Immature natural killer cell (primary cell): ENCODE data around the gene NRXN3. TPM values are rescaled to one million over a fixed set of nuclear protein-coding genes. Genes with fewer than 3 reads are reported as not detected.

Experiments
- DNase-seq, 3 donors: peaks; one replicate each; pipeline ENCODE4 v3.0.0; 2022; ENCODE audit warnings: mixed read lengths in 1 of 3
- H3K27ac Mint-ChIP-seq, 6 donors: one replicate each; pipeline ENCODE4 v1.8.0; 2020; ENCODE audit warnings: mixed read lengths in 6 of 6, mild to moderate bottlenecking in 5 of 6, inconsistent platforms in 4 of 6, moderate library complexity in 3 of 6
- H3K27me3 Mint-ChIP-seq, 3 donors: one replicate each; pipeline ENCODE4 v1.8.0; 2020 to 2021; ENCODE audit warnings: low read depth in 3 of 3, mild to moderate bottlenecking in 3 of 3, mixed read lengths in 3 of 3, moderate library complexity in 3 of 3, inconsistent platforms in 1 of 3
- H3K36me3 Mint-ChIP-seq, 3 donors: one replicate each; pipeline ENCODE4 v1.8.0; 2020; ENCODE audit warnings: mixed read lengths in 3 of 3, inconsistent platforms in 2 of 3, mild to moderate bottlenecking in 2 of 3
- H3K4me1 Mint-ChIP-seq, 2 donors: one replicate each; pipeline ENCODE4 v1.8.0; 2020; ENCODE audit warnings: inconsistent platforms in 2 of 2, mild to moderate bottlenecking in 2 of 2, mixed read lengths in 2 of 2, moderate library complexity in 1 of 2
- H3K4me3 Mint-ChIP-seq, 5 donors: one replicate each; pipeline ENCODE4 v1.8.0; 2020; ENCODE audit warnings: mild to moderate bottlenecking in 5 of 5, mixed read lengths in 5 of 5, inconsistent platforms in 3 of 5, moderate library complexity in 3 of 5
- H3K9me3 Mint-ChIP-seq, 6 donors: one replicate each; pipeline ENCODE4 v1.8.0; 2020; ENCODE audit warnings: mild to moderate bottlenecking in 6 of 6, mixed read lengths in 6 of 6, inconsistent platforms in 4 of 6, moderate library complexity in 3 of 6
- polyA plus RNA-seq, 3 donors: library from polyadenylated mRNA; unstranded; fragments of 300-500 nt; fragmentation: Illumina TruSeq; gene quantifications; one replicate each; pipeline ENCODE4 v1.2.3, GENCODE V29; 2021

Gene NRXN3
- polyA plus RNA-seq, 3 donors from 2014 or later, result not detected

- no peak overlapping the region for H3K27ac Mint-ChIP-seq
- peaks cover 0 to 3% (median 0%) of the 10 kb centered on the region in 3 donors for H3K27me3 Mint-ChIP-seq
- no peak overlapping the region for H3K4me3 Mint-ChIP-seq
- DNase-seq, result no peak
- no peaks in the 10 kb centered on the region for H3K36me3 Mint-ChIP-seq
- H3K9me3 Mint-ChIP-seq, result peaks cover 0 to 9% (median 0%) of the 10 kb centered on the region in 6 donors
- H3K4me1 Mint-ChIP-seq, result no peaks in the 10 kb centered on the region
Observed at GRCh38 chr14:78627114-78627513, 456.9 kb downstream of the NRXN3 start.

GRCh38 chr14:78631551-78631950 lies 461.4 kb downstream of the NRXN3 start:
- no peak overlapping the region for H3K4me3 Mint-ChIP-seq
- H3K36me3 Mint-ChIP-seq, result no peaks in the 10 kb centered on the region
- no peak for DNase-seq
- peaks cover 0 to 3% (median 1%) of the 10 kb centered on the region in 3 donors for H3K27me3 Mint-ChIP-seq
- H3K27ac Mint-ChIP-seq, result no peak overlapping the region
- H3K4me1 Mint-ChIP-seq, result no peaks in the 10 kb centered on the region
- peaks cover 0 to 9% (median 0%) of the 10 kb centered on the region in 6 donors for H3K9me3 Mint-ChIP-seq

DNA sequence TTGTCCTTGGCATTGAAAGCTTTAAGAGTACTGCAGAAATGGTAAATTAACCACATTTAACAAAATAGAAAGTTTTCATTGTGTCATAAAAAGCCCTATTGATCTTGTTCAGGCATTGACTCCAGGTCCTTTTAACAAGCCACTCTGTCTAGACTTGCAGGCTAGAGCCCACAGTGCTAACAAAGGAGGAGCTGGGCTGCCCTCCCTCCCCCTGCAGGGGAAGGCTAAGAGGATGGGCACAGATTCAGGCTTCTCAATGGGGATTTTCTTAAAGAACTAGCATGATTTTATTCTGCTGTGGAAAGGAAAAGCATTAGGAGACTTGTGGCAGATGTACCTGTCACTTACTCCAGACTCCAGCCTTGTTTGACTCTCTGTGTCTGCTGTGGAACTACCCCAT lies 463.6 kb downstream of the NRXN3 start:
- no peaks in the 10 kb centered on the region for H3K36me3 Mint-ChIP-seq
- H3K4me1 Mint-ChIP-seq, result no peaks in the 10 kb centered on the region
- H3K4me3 Mint-ChIP-seq, result no peak overlapping the region
- DNase-seq, result no peak
- H3K27me3 Mint-ChIP-seq, result peaks cover 0 to 6% (median 1%) of the 10 kb centered on the region in 3 donors
- H3K27ac Mint-ChIP-seq, result no peak overlapping the region
- peaks cover 0 to 9% (median 4%) of the 10 kb centered on the region in 6 donors for H3K9me3 Mint-ChIP-seq

- Mint-ChIP-seq H3K27ac (no peak overlapping the region), H3K4me3 (no peak overlapping the region), H3K36me3 (no peaks in the 10 kb centered on the region), H3K27me3 (peaks cover 0 to 6% (median 0%) of the 10 kb centered on the region in 3 donors), H3K4me1 (no peaks in the 10 kb centered on the region), H3K9me3 (peaks cover 0 to 6% (median 1%) of the 10 kb centered on the region in 6 donors)
- DNase-seq, result no peak
Observed at GRCh38 chr14:78637489-78637888, 467.3 kb downstream of the NRXN3 start.

GRCh38 chr14:78637908-78638475 lies 467.8 kb downstream of the NRXN3 start:
- Mint-ChIP-seq H3K27me3 (peaks cover 0 to 6% (median 0%) of the 10 kb centered on the region in 3 donors), H3K4me1 (no peaks in the 10 kb centered on the region), H3K27ac (no peak overlapping the region), H3K9me3 (peaks cover 0 to 6% (median 1%) of the 10 kb centered on the region in 6 donors), H3K4me3 (no peak overlapping the region), H3K36me3 (no peaks in the 10 kb centered on the region)
- DNase-seq, result no peak

- peaks cover 0 to 6% (median 1%) of the 10 kb centered on the region in 6 donors for H3K9me3 Mint-ChIP-seq
- peaks cover 0 to 5% (median 0%) of the 10 kb centered on the region in 3 donors for H3K27me3 Mint-ChIP-seq
- no peak for DNase-seq
- H3K4me1 Mint-ChIP-seq, result no peaks in the 10 kb centered on the region
- H3K27ac Mint-ChIP-seq, result no peak overlapping the region
- H3K36me3 Mint-ChIP-seq, result no peaks in the 10 kb centered on the region
- H3K4me3 Mint-ChIP-seq, result no peak overlapping the region
Observed at GRCh38 chr14:78638926-78639325, 468.8 kb downstream of the NRXN3 start.

DNA sequence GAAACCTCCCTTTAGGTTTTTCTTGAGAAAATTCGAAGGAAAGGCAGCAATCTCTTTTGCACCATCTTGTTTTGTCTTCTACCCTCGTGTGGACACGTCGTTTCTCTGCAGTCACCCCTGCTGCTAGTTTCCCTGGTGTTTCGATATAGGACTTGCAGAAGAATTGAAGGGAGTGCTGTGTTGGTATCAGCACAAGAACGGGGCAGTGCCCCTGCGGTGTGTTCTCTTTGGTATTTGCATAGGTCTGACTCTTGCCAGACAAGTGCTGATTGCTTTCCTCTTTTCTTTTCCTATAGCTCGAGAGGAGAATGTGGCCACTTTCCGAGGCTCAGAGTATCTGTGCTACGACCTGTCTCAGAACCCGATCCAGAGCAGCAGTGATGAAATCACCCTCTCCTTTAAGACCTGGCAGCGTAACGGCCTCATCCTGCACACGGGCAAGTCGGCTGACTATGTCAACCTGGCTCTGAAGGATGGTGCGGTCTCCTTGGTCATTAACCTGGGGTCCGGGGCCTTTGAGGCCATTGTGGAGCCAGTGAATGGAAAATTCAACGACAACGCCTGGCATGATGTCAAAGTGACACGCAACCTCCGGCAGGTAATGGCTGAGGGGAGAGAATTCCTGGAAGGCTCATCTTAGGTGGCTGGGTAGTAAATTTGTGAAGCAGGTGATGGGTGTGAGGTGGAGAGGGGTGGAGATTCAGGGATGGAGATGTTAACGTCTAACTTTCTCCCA lies 474.8 kb downstream of the NRXN3 start:
- Mint-ChIP-seq H3K4me1 (no peaks in the 10 kb centered on the region), H3K36me3 (no peaks in the 10 kb centered on the region), H3K4me3 (no peak overlapping the region), H3K27me3 (no peaks in the 10 kb centered on the region), H3K9me3 (peaks cover 0 to 7% (median 3%) of the 10 kb centered on the region in 6 donors), H3K27ac (no peak overlapping the region)
- no peak for DNase-seq

DNA sequence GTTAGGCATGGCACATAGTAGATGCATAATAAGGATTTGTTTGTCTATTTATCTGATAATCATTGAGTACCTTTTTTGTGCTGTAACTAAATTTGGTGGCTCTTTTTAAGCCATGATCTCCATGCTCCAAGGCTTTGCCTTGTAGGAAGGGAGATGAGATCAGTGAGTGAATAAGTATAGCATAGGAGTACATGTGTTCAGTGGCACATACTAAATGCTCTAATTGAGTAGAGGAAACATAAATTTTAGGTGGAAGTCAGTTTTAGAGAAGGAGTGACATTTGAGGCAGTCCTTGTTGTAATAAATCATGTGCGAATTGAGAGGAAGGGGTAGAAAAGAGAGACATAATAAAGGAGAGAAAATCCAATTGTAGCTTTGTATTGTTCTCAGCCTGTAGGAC lies 482.6 kb downstream of the NRXN3 start:
- Mint-ChIP-seq H3K9me3 (peaks cover 0 to 12% (median 7%) of the 10 kb centered on the region in 6 donors), H3K27ac (no peak overlapping the region), H3K4me1 (no peaks in the 10 kb centered on the region), H3K4me3 (no peak overlapping the region), H3K27me3 (no peaks in the 10 kb centered on the region), H3K36me3 (no peaks in the 10 kb centered on the region)
- no peak for DNase-seq

DNA sequence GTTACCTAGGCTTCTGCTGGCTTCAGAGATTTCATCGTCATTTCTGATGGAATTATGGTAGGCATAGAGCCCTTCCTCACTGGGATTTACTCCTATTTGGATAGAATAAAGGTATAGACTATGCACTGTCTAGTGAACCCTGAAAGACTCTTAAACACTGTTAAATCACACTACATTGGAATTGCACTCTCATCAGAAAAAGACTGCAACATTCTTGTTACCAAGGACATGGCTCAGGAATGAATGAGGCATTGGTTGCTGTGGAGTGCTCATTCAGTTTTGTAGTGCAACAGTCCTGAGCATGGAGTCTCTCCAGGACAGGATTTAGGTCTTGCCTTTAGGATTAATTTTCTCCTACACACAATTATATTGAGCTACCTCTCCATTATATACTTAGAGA lies 483.0 kb downstream of the NRXN3 start:
- H3K4me3 Mint-ChIP-seq, result no peak overlapping the region
- no peaks in the 10 kb centered on the region for H3K36me3 Mint-ChIP-seq
- no peaks in the 10 kb centered on the region for H3K4me1 Mint-ChIP-seq
- no peak for DNase-seq
- peaks cover 0 to 12% (median 8%) of the 10 kb centered on the region in 6 donors for H3K9me3 Mint-ChIP-seq
- H3K27ac Mint-ChIP-seq, result no peak overlapping the region
- no peaks in the 10 kb centered on the region for H3K27me3 Mint-ChIP-seq

- no peaks in the 10 kb centered on the region for H3K36me3 Mint-ChIP-seq
- H3K4me3 Mint-ChIP-seq, result no peak overlapping the region
- DNase-seq, result no peak
- no peak overlapping the region for H3K27ac Mint-ChIP-seq
- H3K9me3 Mint-ChIP-seq, result peaks cover 4 to 12% (median 7%) of the 10 kb centered on the region in 6 donors
- peaks cover 0 to 1% (median 0%) of the 10 kb centered on the region in 3 donors for H3K27me3 Mint-ChIP-seq
- no peaks in the 10 kb centered on the region for H3K4me1 Mint-ChIP-seq
Observed at GRCh38 chr14:78657451-78657850, 487.3 kb downstream of the NRXN3 start.

GRCh38 chr14:78664841-78665240 lies 494.7 kb downstream of the NRXN3 start:
- Mint-ChIP-seq H3K27me3 (no peaks in the 10 kb centered on the region), H3K36me3 (no peaks in the 10 kb centered on the region)
- DNase-seq, result no peak

GRCh38 chr14:78666336-78667056 lies 496.3 kb downstream of the NRXN3 start:
- no peaks in the 10 kb centered on the region for H3K36me3 Mint-ChIP-seq
- peaks cover 0 to 13% (median 5%) of the 10 kb centered on the region in 6 donors for H3K9me3 Mint-ChIP-seq
- no peaks in the 10 kb centered on the region for H3K27me3 Mint-ChIP-seq

More at GRCh38 chr14:78664841-78665240, 494.7 kb downstream of the NRXN3 start:
- Mint-ChIP-seq H3K9me3 (peaks cover 0 to 8% (median 5%) of the 10 kb centered on the region in 6 donors), H3K4me3 (no peak overlapping the region), H3K4me1 (no peaks in the 10 kb centered on the region), H3K27ac (no peak overlapping the region)

DNA sequence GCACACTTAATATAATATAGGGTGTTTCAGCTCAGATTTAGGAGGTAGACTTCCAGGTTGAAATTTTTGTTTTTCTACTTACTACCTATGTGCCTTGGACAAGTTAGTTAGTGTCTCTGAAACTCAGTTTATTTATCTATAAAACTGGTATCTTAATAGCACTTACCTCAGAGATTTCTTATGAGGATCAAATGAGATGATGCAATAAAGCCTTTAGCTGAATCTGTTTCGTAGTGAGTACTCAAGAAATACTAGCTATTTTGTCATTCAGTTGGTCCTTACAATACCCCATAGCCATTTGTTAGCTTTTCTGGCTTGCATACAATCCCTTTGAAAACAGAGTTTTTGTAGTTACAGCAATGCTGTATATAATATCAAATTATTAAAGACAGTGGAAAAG lies 497.0 kb downstream of the NRXN3 start:
- H3K4me3 Mint-ChIP-seq, result no peak overlapping the region
- no peak overlapping the region for H3K27ac Mint-ChIP-seq
- H3K9me3 Mint-ChIP-seq, result peaks cover 0 to 13% (median 5%) of the 10 kb centered on the region in 6 donors
- no peaks in the 10 kb centered on the region for H3K4me1 Mint-ChIP-seq
- H3K36me3 Mint-ChIP-seq, result no peaks in the 10 kb centered on the region
- DNase-seq, result no peak
- H3K27me3 Mint-ChIP-seq, result no peaks in the 10 kb centered on the region

More at GRCh38 chr14:78666336-78667056, 496.3 kb downstream of the NRXN3 start:
- DNase-seq, result no peak
- no peak overlapping the region for H3K4me3 Mint-ChIP-seq
- no peaks in the 10 kb centered on the region for H3K4me1 Mint-ChIP-seq
- H3K27ac Mint-ChIP-seq, result no peak overlapping the region

DNA sequence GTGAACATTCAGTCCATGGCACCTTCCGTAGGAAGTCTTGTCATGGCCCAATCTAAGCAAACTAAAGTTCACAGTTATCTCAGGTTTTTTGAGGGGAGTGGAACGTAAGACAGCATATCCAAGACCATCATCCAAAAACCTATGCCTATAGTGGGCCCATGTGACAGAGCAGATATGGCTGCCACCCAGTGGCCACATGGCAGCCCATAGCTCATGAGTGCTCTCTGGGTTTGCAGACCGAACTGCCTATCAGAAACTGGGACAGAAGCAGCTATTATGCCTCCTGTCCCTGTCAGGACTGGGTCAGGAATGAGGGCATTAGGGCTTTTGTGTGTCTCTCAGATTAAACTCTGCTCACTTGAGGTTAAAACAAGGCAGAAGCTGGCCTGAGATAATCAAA lies 503.7 kb downstream of the NRXN3 start:
- H3K9me3 Mint-ChIP-seq, result peaks cover 0 to 6% (median 2%) of the 10 kb centered on the region in 6 donors
- DNase-seq, result no peak
- H3K36me3 Mint-ChIP-seq, result no peaks in the 10 kb centered on the region
- H3K4me3 Mint-ChIP-seq, result no peak overlapping the region
- H3K27me3 Mint-ChIP-seq, result peaks cover 0 to 3% (median 1%) of the 10 kb centered on the region in 3 donors
- no peaks in the 10 kb centered on the region for H3K4me1 Mint-ChIP-seq
- no peak overlapping the region for H3K27ac Mint-ChIP-seq
